ENCODE results near the gene PHF12. TPM values are rescaled to one million over a fixed set of nuclear protein-coding genes. Genes with fewer than 3 reads are reported as not detected.

Gene PHF12
- total and polyA plus RNA-seq, 2 of the 13 experiments (the other 11 are each of a cell fraction or from before 2014, with no cell fraction given): 9.8 to 17.1 TPM

- no peak for TF ChIP-seq MAF1 (CRISPR knock-in tag; IDR thresholded peaks at IDR 0.05; ENCODE audit: borderline replicate concordance)
- no peak for TF ChIP-seq ZNF180 (CRISPR knock-in tag; IDR thresholded peaks at IDR 0.05; ENCODE audit: borderline replicate concordance, low read depth)
- no peak for TF ChIP-seq ZNF891 (CRISPR knock-in tag; IDR thresholded peaks at IDR 0.05)
- no peak for TF ChIP-seq ZNF230 (CRISPR knock-in tag; IDR thresholded peaks at IDR 0.05)
- no peak for TF ChIP-seq SP1 (IDR thresholded peaks at IDR 0.05)
- TF ChIP-seq SP1 (CRISPR knock-in tag; IDR thresholded peaks at IDR 0.05): no peak
- TF ChIP-seq TOPORS (CRISPR knock-in tag; IDR thresholded peaks at IDR 0.05): no peak
- TF ChIP-seq ZNF207 (IDR thresholded peaks at IDR 0.05; ENCODE audit: borderline replicate concordance): no peak
- TF ChIP-seq ZNF512B (CRISPR knock-in tag; IDR thresholded peaks at IDR 0.05; ENCODE audit: borderline replicate concordance): no peak
- no peak for TF ChIP-seq ZNF317 (CRISPR knock-in tag; IDR thresholded peaks at IDR 0.05)
- no peak for TF ChIP-seq ZBTB34 (CRISPR knock-in tag; IDR thresholded peaks at IDR 0.05)
- TF ChIP-seq ZNF800 (CRISPR knock-in tag; IDR thresholded peaks at IDR 0.05): no peak
- no peak for TF ChIP-seq TBX2 (CRISPR knock-in tag; IDR thresholded peaks at IDR 0.05; ENCODE audit: borderline replicate concordance)
- TF ChIP-seq CERS6 (CRISPR knock-in tag; IDR thresholded peaks at IDR 0.05): no peak
Measured at GRCh38 chr17:28977659-28978355, 26.5 kb upstream of the PHF12 start (continued).
